ENCODE results near the gene TPP2.

TPP2 gene

GRCh38 chr13:102682727-102683126, 85.9 kb downstream of the TPP2 start:
- Mint-ChIP-seq H3K27me3 (ENCODE audit: low read depth) (no peaks in the 10 kb centered on the region), H3K36me3 (ENCODE audit: low read depth) (peaks cover 17% of the 10 kb centered on the region), H3K27ac (no peak overlapping the region), H3K4me1 (ENCODE audit: low read depth) (peaks cover 36% of the 10 kb centered on the region), H3K4me3 (no peak overlapping the region), H3K9me3 (no peaks in the 10 kb centered on the region)

- peaks cover 39% of the 10 kb centered on the region for H3K4me1 Mint-ChIP-seq (ENCODE audit: low read depth)
- no peak overlapping the region for H3K27ac Mint-ChIP-seq
- H3K9me3 Mint-ChIP-seq = no peaks in the 10 kb centered on the region
- H3K4me3 Mint-ChIP-seq = no peak overlapping the region
- peaks cover 3% of the 10 kb centered on the region for H3K27me3 Mint-ChIP-seq (ENCODE audit: low read depth)
- peaks cover 14% of the 10 kb centered on the region for H3K36me3 Mint-ChIP-seq (ENCODE audit: low read depth)
Measured at GRCh38 chr13:102683637-102684036, 86.9 kb downstream of the TPP2 start.

- no peaks in the 10 kb centered on the region for H3K9me3 Mint-ChIP-seq
- peaks cover 2% of the 10 kb centered on the region for H3K36me3 Mint-ChIP-seq (ENCODE audit: low read depth)
- H3K27ac Mint-ChIP-seq = no peak overlapping the region
- peaks cover 3% of the 10 kb centered on the region for H3K27me3 Mint-ChIP-seq (ENCODE audit: low read depth)
- peaks cover 22% of the 10 kb centered on the region for H3K4me1 Mint-ChIP-seq (ENCODE audit: low read depth)
- no peak overlapping the region for H3K4me3 Mint-ChIP-seq
Measured at GRCh38 chr13:102686024-102686423, 89.2 kb downstream of the TPP2 start.

- Mint-ChIP-seq H3K9me3 (no peaks in the 10 kb centered on the region), H3K4me1 (ENCODE audit: low read depth) (peaks cover 16% of the 10 kb centered on the region), H3K4me3 (no peak overlapping the region), H3K27ac (no peak overlapping the region), H3K36me3 (ENCODE audit: low read depth) (no peaks in the 10 kb centered on the region), H3K27me3 (ENCODE audit: low read depth) (peaks cover 11% of the 10 kb centered on the region)
Measured at GRCh38 chr13:102687520-102687919, 90.7 kb downstream of the TPP2 start.

GRCh38 chr13:102688306-102688973, 91.7 kb downstream of the TPP2 start:
- Mint-ChIP-seq H3K36me3 (ENCODE audit: low read depth) (no peaks in the 10 kb centered on the region), H3K4me1 (ENCODE audit: low read depth) (peaks cover 11% of the 10 kb centered on the region), H3K9me3 (no peaks in the 10 kb centered on the region), H3K4me3 (no peak overlapping the region), H3K27me3 (ENCODE audit: low read depth) (peaks cover 18% of the 10 kb centered on the region), H3K27ac (no peak overlapping the region)

GRCh38 chr13:102690883-102691282, 94.1 kb downstream of the TPP2 start:
- Mint-ChIP-seq H3K4me3 (no peak overlapping the region), H3K27me3 (ENCODE audit: low read depth) (peaks cover 28% of the 10 kb centered on the region), H3K9me3 (no peaks in the 10 kb centered on the region), H3K27ac (no peak overlapping the region), H3K4me1 (ENCODE audit: low read depth) (peaks cover 10% of the 10 kb centered on the region), H3K36me3 (ENCODE audit: low read depth) (no peaks in the 10 kb centered on the region)

GRCh38 chr13:102692491-102692826, 95.7 kb downstream of the TPP2 start:
- Mint-ChIP-seq H3K27ac (no peak overlapping the region), H3K4me1 (ENCODE audit: low read depth) (peaks cover 3% of the 10 kb centered on the region), H3K36me3 (ENCODE audit: low read depth) (no peaks in the 10 kb centered on the region), H3K9me3 (no peaks in the 10 kb centered on the region), H3K4me3 (no peak overlapping the region), H3K27me3 (ENCODE audit: low read depth) (peaks cover 35% of the 10 kb centered on the region)

GRCh38 chr13:102693250-102693649, 96.5 kb downstream of the TPP2 start:
- Mint-ChIP-seq H3K36me3 (ENCODE audit: low read depth) (no peaks in the 10 kb centered on the region), H3K4me1 (ENCODE audit: low read depth) (peaks cover 2% of the 10 kb centered on the region), H3K27ac (no peak overlapping the region), H3K4me3 (no peak overlapping the region), H3K9me3 (no peaks in the 10 kb centered on the region), H3K27me3 (ENCODE audit: low read depth) (peaks cover 33% of the 10 kb centered on the region)

GRCh38 chr13:102693776-102694175, 97.0 kb downstream of the TPP2 start:
- peaks cover 31% of the 10 kb centered on the region for H3K27me3 Mint-ChIP-seq (ENCODE audit: low read depth)
- H3K9me3 Mint-ChIP-seq = no peaks in the 10 kb centered on the region
- no peaks in the 10 kb centered on the region for H3K36me3 Mint-ChIP-seq (ENCODE audit: low read depth)
- H3K4me1 Mint-ChIP-seq (ENCODE audit: low read depth) = no peaks in the 10 kb centered on the region
- H3K27ac Mint-ChIP-seq = no peak overlapping the region
- no peak overlapping the region for H3K4me3 Mint-ChIP-seq

- Mint-ChIP-seq H3K4me3 (no peak within 1 kb of the TSS), H3K9me3 (no peaks in the 10 kb centered on the region), H3K36me3 (ENCODE audit: low read depth) (no peaks in the 10 kb centered on the region), H3K4me1 (ENCODE audit: low read depth) (no peaks in the 10 kb centered on the region), H3K27me3 (ENCODE audit: low read depth) (peaks cover 35% of the 10 kb centered on the region), H3K27ac (no peak within 1 kb of the TSS)
Measured at GRCh38 chr13:102694937-102695336, 98.2 kb downstream of the TPP2 start, which contains the start of gene METTL21C. TSS of gene METTL21C (minus strand) at chr13:102695044. CDS start at chr13:102694498, 546 bp downstream.

GRCh38 chr13:102696465-102696864, 99.7 kb downstream of the TPP2 start:
- H3K4me1 Mint-ChIP-seq (ENCODE audit: low read depth) = no peaks in the 10 kb centered on the region
- H3K4me3 Mint-ChIP-seq = no peak overlapping the region
- no peaks in the 10 kb centered on the region for H3K9me3 Mint-ChIP-seq
- H3K36me3 Mint-ChIP-seq (ENCODE audit: low read depth) = no peaks in the 10 kb centered on the region
- H3K27ac Mint-ChIP-seq = no peak overlapping the region
- peaks cover 35% of the 10 kb centered on the region for H3K27me3 Mint-ChIP-seq (ENCODE audit: low read depth)

GRCh38 chr13:102697264-102697663, 100.5 kb downstream of the TPP2 start:
- Mint-ChIP-seq H3K9me3 (no peaks in the 10 kb centered on the region), H3K4me3 (no peak overlapping the region), H3K4me1 (ENCODE audit: low read depth) (no peaks in the 10 kb centered on the region), H3K27me3 (ENCODE audit: low read depth) (peaks cover 28% of the 10 kb centered on the region), H3K36me3 (ENCODE audit: low read depth) (no peaks in the 10 kb centered on the region), H3K27ac (no peak overlapping the region)

GRCh38 chr13:102697929-102698648, 101.3 kb downstream of the TPP2 start:
- H3K9me3 Mint-ChIP-seq = no peaks in the 10 kb centered on the region
- H3K36me3 Mint-ChIP-seq (ENCODE audit: low read depth) = no peaks in the 10 kb centered on the region
- H3K4me1 Mint-ChIP-seq (ENCODE audit: low read depth) = no peaks in the 10 kb centered on the region
- no peak overlapping the region for H3K27ac Mint-ChIP-seq
- peaks cover 23% of the 10 kb centered on the region for H3K27me3 Mint-ChIP-seq (ENCODE audit: low read depth)
- no peak overlapping the region for H3K4me3 Mint-ChIP-seq

- Mint-ChIP-seq H3K36me3 (ENCODE audit: low read depth) (no peaks in the 10 kb centered on the region), H3K27ac (no peak overlapping the region), H3K27me3 (ENCODE audit: low read depth) (peaks cover 19% of the 10 kb centered on the region), H3K9me3 (no peaks in the 10 kb centered on the region), H3K4me1 (ENCODE audit: low read depth) (no peaks in the 10 kb centered on the region), H3K4me3 (no peak overlapping the region)
Measured at GRCh38 chr13:102698649-102698980, 101.8 kb downstream of the TPP2 start.

- Mint-ChIP-seq H3K4me3 (no peak overlapping the region), H3K27ac (no peak overlapping the region), H3K27me3 (ENCODE audit: low read depth) (peaks cover 24% of the 10 kb centered on the region), H3K36me3 (ENCODE audit: low read depth) (no peaks in the 10 kb centered on the region), H3K9me3 (no peaks in the 10 kb centered on the region), H3K4me1 (ENCODE audit: low read depth) (no peaks in the 10 kb centered on the region)
Measured at GRCh38 chr13:102699504-102699903, 102.7 kb downstream of the TPP2 start.
